Endothelial cell of umbilical vein (primary cell): Measurements from ENCODE around the gene CEP95. TPM values are rescaled to one million over a fixed set of nuclear protein-coding genes. Genes with fewer than 3 reads are reported as not detected.

ENCODE experiments used
- BruUV-seq: library from RNA; stranded (reverse); fragments of 400-500 nt; replicated peaks from 2 replicates; lab custom pipeline; 2021; lab: Mats Ljungman, UMichigan
- CTCF ChIA-PET: fragments of 300-600, 350-600 bp; sonication (Branson Sonifier 250); formaldehyde crosslinking; loops from one replicate; lab custom pipeline; 2021; ENCODE audit warnings: antibody characterized with exemption, inconsistent platforms; lab: Charles Lee
- POLR2A ChIA-PET: fragments of 300-600, 350-600 bp; sonication (Branson Sonifier 250); formaldehyde crosslinking; loops from one replicate; lab custom pipeline; 2021; ENCODE audit warnings: antibody characterized with exemption, inconsistent platforms; lab: Charles Lee
- DNase-seq: peaks from one replicate; pipeline ENCODE4 v3.0.0-alpha.2; 2011; ENCODE audit warnings: low read depth, low spot score
- FAIRE-seq: peaks from 2 replicates; lab custom pipeline; 2011; peaks lifted over from hg19 to GRCh38; lab: Jason Lieb, UNC
- H2AFZ ChIP-seq: 2 replicates; pipeline ENCODE4 v1.6.0; 2012; ENCODE audit warnings: low read depth, low read length, control low read depth, inconsistent platforms
- H3K27ac ChIP-seq: 2 replicates; pipeline ENCODE4 v1.5.1; 2011; ENCODE audit warnings: low read depth, mild to moderate bottlenecking, control low read depth, low read length, moderate library complexity; ENCODE audit not compliant: insufficient read depth
- H3K27me3 ChIP-seq, 2 experiments: 2 replicates each; pipeline versions ENCODE4 v1.6.0 to v1.6.1; 2011; ENCODE audit warnings: low read length in 2 of 2, mixed read lengths in 1 of 2; ENCODE audit not compliant: control insufficient read depth in 2 of 2, insufficient read depth in 2 of 2
- H3K36me3 ChIP-seq, 2 experiments: 2 replicates in 1 of 2; 3 replicates in 1 of 2; pipeline ENCODE4 v1.5.1; 2011; ENCODE audit warnings: low read length in 2 of 2, mild to moderate bottlenecking in 1 of 2, moderate library complexity in 1 of 2; ENCODE audit not compliant: control insufficient read depth in 2 of 2, insufficient read depth in 2 of 2; ENCODE audit errors: extremely low read depth in 1 of 2
- H3K4me1 ChIP-seq: 3 replicates; pipeline ENCODE4 v1.5.1; 2011; ENCODE audit warnings: mild to moderate bottlenecking, low read length; ENCODE audit not compliant: control insufficient read depth, insufficient read depth; ENCODE audit errors: extremely low read depth
- H3K4me2 ChIP-seq: 2 replicates; pipeline ENCODE4 v1.6.1; 2011; ENCODE audit warnings: low read length, control low read depth, mixed read lengths; ENCODE audit not compliant: insufficient read depth
- H3K4me3 ChIP-seq, 3 experiments: fragments of 200-600 bp in 1 of 3; sonication (generic), shearing (Covaris generic) in 1 of 3; replicated peaks in 1 of 3; 2 replicates each; pipeline ENCODE4 v1.5.1; 2011 to 2016; ENCODE audit warnings: control low read depth in 3 of 3, low read length in 3 of 3, mild to moderate bottlenecking in 2 of 3, inconsistent platforms in 1 of 3, low read depth in 1 of 3, moderate library complexity in 1 of 3; ENCODE audit not compliant: insufficient read depth in 1 of 3
- H3K79me2 ChIP-seq: 2 replicates; pipeline ENCODE4 v1.6.0; 2012; ENCODE audit warnings: low read length, inconsistent platforms; ENCODE audit not compliant: control insufficient read depth, insufficient read depth
- H3K9ac ChIP-seq: replicated peaks from 2 replicates; pipeline ENCODE3; 2011; ENCODE audit warnings: low read length, control low read depth; ENCODE audit not compliant: insufficient read depth; ENCODE audit errors: extremely low read depth
- H3K9me1 ChIP-seq: replicated peaks from 3 replicates; pipeline ENCODE4 v1.6.0; 2011; ENCODE audit warnings: mild to moderate bottlenecking, low read length; ENCODE audit not compliant: control insufficient read depth, insufficient read depth; ENCODE audit errors: extremely low read depth
- H3K9me3 ChIP-seq: replicated peaks from 2 replicates; pipeline ENCODE4 v1.5.1; 2012; ENCODE audit warnings: low read length, inconsistent platforms; ENCODE audit not compliant: control insufficient read depth, insufficient read depth
- H4K20me1 ChIP-seq: replicated peaks from 2 replicates; pipeline ENCODE3; 2011; ENCODE audit warnings: mild to moderate bottlenecking, low read length; ENCODE audit not compliant: control insufficient read depth, insufficient read depth; ENCODE audit errors: extremely low read depth
- CTCF ChIP-seq, 2 donors: IDR thresholded peaks; 1 replicate in 1 of 2; 2 replicates in 1 of 2; pipeline ENCODE4 v1.5.1; 2011; ENCODE audit warnings: low read length in 2 of 2, mild to moderate bottlenecking in 2 of 2, moderate library complexity in 2 of 2, control low read depth in 1 of 2, inconsistent platforms in 1 of 2, low read depth in 1 of 2; ENCODE audit not compliant: insufficient read depth in 1 of 2; ENCODE audit errors: extremely low read depth in 1 of 2
- EZH2 ChIP-seq: IDR thresholded peaks from 2 replicates; pipeline ENCODE4 v1.6.1; 2012; ENCODE audit warnings: borderline replicate concordance, low read depth, mild to moderate bottlenecking, moderate library complexity, low read length, inconsistent platforms; ENCODE audit not compliant: severe bottlenecking
- FOS ChIP-seq: IDR thresholded peaks from 2 replicates; pipeline ENCODE4 v1.6.1; 2011; ENCODE audit warnings: mild to moderate bottlenecking, low read length, moderate library complexity, borderline replicate concordance; ENCODE audit not compliant: insufficient read depth
- GATA2 ChIP-seq: IDR thresholded peaks from 2 replicates; pipeline ENCODE4 v1.7.0; 2011; ENCODE audit warnings: low read depth, mild to moderate bottlenecking, moderate library complexity, mixed read lengths, low read length; ENCODE audit not compliant: insufficient read length, insufficient read depth
- JUN ChIP-seq: IDR thresholded peaks from 2 replicates; pipeline ENCODE4 v1.6.1; 2011; ENCODE audit warnings: borderline replicate concordance, low read depth; ENCODE audit not compliant: insufficient read length, insufficient read depth
- MAX ChIP-seq: IDR thresholded peaks from 2 replicates; pipeline ENCODE4 v1.6.1; 2011; ENCODE audit not compliant: insufficient read depth, insufficient read length
- MYC ChIP-seq: IDR thresholded peaks from one replicate; pipeline ENCODE4 v1.6.1; 2011; ENCODE audit warnings: mild to moderate bottlenecking, low read depth, low read length
- POLR2A ChIP-seq: IDR thresholded peaks from 2 replicates; pipeline ENCODE4 v1.6.1; 2012; ENCODE audit warnings: low read depth, mild to moderate bottlenecking, control low read depth, low read length
- POLR2AphosphoS5 ChIP-seq: IDR thresholded peaks from 2 replicates; pipeline ENCODE4 v1.6.1; 2012; ENCODE audit warnings: low read depth, mild to moderate bottlenecking, control low read depth, low read length, moderate library complexity; ENCODE audit not compliant: insufficient read depth
- dilution Hi-C: fragments of 300-500 bp; cut with MboI; formaldehyde crosslinking; loops from one replicate; pipeline ENCODE4 v1.15.0; 2019; ENCODE audit warnings: low sequenced_read_pairs; ENCODE audit not compliant: extremely low pct_ligation_motif_present
- intact Hi-C: fragments of 100-400 bp; cut with micrococcal nuclease; formaldehyde crosslinking; loops from one replicate; pipeline ENCODE4 v1.10.0; 2022
- polyA plus RNA-seq, 4 experiments: library from polyadenylated mRNA; depleted of rRNA in 3 of 4; stranded (reverse) in 3 of 4; unstranded in 1 of 4; fragments of >200 nt; gene quantifications; 2 replicates each; pipeline versions ENCODE4 v1.2.1 to v1.2.3, GENCODE V29; 2011 to 2012; ENCODE audit warnings: missing spikeins in 1 of 4
- total RNA-seq: library from RNA; stranded (reverse); gene quantifications from 2 replicates; pipeline ENCODE4 v1.2.3, GENCODE V29; 2021

CEP95 gene
- total and polyA plus RNA-seq, 2 donors (not counting 3 experiments of a cell fraction or from before 2014, with no cell fraction given) = 14.1 to 35.5 TPM

GRCh38 chr17:64471440-64471839 lies 35.3 kb upstream of the CEP95 start:
- H3K4me1 ChIP-seq = peaks cover 2% of the 10 kb centered on the region
- no TSS peak for BruUV-seq
- no peak overlapping the region for H2AFZ ChIP-seq
- FAIRE-seq (no peak), DNase-seq (no peak)
- H3K4me2 ChIP-seq = no peak overlapping the region
- ChIA-PET CTCF (no interaction called here), POLR2A (no interaction called here)
- no peak for TF ChIP-seq EZH2
- TF ChIP-seq CTCF (IDR thresholded peaks at IDR 0.05; ENCODE audit: extremely low read depth in 1 of 2, insufficient read depth in 1 of 2, low read depth in 1 of 2, low read length in 2 of 2) = no peak
- no peak for TF ChIP-seq JUN
- TF ChIP-seq MAX = no peak
- no peak for TF ChIP-seq MYC
- TF ChIP-seq POLR2A = no peak
- no peak for TF ChIP-seq POLR2AphosphoS5
- no peak for TF ChIP-seq FOS
- TF ChIP-seq GATA2 = no peak
- no peak overlapping the region for H3K27ac ChIP-seq
- no peaks in the 10 kb centered on the region for H4K20me1 ChIP-seq
- intact Hi-C loops (no loop called here), dilution Hi-C loops (no loop called here)
- H3K36me3 ChIP-seq = peaks cover 0 to 2% of the 10 kb centered on the region in 2 experiments
- no peaks in the 10 kb centered on the region for H3K27me3 ChIP-seq
- H3K4me3 ChIP-seq = no peak overlapping the region
- no peaks in the 10 kb centered on the region for H3K9me3 ChIP-seq
- no peaks in the 10 kb centered on the region for H3K79me2 ChIP-seq
- no peaks in the 10 kb centered on the region for H3K9me1 ChIP-seq
- H3K9ac ChIP-seq = no peak overlapping the region
